Inferior parietal cortex (tissue), 1 donor: ENCODE results near the gene AMPD2.

Source experiments
- DNase-seq: peaks from one replicate; pipeline ENCODE4 v3.0.0-alpha.2; 2016; ENCODE audit errors: extremely low spot score

AMPD2 gene

GRCh38 chr1:109617291-109617801, 2.3 kb upstream of the AMPD2 start:
- no peak for DNase-seq

- DNase-seq = no peak
Observed at GRCh38 chr1:109618661-109619575, 719 bp upstream of the AMPD2 start.

DNA sequence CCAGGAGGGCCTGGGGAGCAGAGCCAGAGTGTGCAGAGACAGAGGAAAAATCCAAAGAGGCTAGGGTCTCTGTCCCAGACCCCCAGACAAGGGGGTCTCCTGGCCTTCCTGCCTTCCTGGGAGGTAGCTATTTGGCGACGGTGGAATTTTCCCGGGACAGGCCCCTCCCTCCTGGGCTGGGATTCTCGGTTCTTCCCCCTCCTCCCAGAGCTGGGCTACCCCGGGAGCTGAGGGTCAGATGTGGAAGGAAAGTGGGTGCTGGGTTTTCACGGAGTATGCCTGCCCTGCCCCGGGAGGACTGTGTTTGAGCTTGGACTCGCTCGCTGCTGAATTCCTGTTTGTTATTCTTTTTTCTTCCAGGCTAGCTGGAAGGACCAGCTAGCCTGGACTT, 759 bp downstream of the AMPD2 start:
- DNase-seq = peak; percentile 25

- peak; percentile 86 for DNase-seq
Observed at GRCh38 chr1:109620841-109621286, 1.2 kb downstream of the AMPD2 start.

DNA sequence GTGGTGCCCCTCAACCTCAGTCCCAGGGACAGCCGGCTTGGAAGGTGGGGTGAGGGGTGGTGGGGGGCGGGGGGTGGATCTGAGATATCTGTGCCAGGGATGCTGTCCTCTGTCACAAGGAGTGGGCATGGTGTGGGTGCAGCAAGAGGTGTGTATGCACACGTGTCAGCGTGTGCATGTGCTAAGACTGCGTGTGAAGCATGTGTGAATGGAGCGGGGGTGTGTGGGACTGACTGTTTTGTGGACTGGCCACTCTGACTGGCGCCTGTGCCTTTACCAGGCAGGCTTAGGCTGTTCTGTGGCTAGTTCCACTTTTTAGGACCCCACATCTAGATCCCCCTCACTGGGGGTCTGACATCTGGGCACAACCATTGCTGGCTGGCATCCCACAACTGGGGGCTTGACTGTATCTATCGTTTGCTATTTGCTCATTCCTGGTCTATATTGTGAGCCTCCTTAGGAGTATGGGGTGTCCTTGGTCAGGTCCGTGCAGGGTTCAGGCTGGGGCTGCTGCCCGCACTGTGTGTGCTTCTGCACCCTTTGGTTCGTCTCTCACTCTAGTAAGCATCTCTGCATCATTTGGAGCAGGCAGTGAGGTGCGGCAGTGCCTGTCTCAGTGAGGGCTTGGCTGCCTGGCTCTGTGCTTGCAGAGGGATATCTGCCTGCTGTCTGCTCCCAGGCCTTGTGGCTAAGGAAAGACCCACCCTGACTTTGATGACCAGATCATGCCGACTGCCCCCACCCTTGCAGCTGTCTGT, 1.9 kb downstream of the AMPD2 start:
- no peak for DNase-seq

DNA sequence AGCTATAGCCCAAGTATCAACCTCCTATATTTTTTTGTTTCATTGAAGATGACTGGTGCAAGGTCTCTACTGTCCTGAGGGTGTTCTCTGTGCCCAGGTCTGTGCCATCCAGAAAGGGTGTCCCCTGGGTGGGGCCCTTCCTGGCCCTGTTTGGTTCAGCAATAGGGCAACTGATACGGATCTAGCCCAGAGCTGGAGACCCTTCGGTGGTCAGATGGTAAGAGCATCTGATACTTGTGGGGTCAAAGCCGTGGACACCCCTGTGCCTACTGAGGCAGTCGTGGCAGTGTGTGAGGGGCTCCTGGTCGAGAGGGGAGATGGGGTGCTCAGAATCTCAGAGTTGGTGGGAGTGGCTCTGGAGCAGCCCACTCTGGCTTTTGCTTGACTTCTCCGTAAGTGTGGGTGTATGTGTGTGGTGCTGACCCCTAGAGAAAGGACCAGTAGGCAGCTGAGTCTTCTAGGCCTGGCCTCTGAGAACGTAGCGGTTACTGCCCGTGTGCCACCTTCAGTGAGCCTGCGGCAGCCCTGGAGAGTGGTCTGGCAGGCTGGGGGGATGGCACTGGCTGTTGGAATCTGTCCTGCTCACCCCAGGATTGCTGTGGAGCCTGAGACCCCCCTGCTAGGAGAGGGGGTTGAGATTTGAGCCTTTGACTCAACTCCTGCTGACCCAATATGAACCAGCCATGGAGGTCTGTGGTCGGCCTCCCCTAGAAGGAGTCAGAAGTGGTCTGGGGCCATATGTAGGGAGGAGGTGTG, 2.7 kb downstream of the AMPD2 start:
- DNase-seq = no peak

- no peak for DNase-seq
Observed at GRCh38 chr1:109622895-109623294, 3.3 kb downstream of the AMPD2 start.

- no peak for DNase-seq
Observed at GRCh38 chr1:109623601-109624161, 4.0 kb downstream of the AMPD2 start.

DNA sequence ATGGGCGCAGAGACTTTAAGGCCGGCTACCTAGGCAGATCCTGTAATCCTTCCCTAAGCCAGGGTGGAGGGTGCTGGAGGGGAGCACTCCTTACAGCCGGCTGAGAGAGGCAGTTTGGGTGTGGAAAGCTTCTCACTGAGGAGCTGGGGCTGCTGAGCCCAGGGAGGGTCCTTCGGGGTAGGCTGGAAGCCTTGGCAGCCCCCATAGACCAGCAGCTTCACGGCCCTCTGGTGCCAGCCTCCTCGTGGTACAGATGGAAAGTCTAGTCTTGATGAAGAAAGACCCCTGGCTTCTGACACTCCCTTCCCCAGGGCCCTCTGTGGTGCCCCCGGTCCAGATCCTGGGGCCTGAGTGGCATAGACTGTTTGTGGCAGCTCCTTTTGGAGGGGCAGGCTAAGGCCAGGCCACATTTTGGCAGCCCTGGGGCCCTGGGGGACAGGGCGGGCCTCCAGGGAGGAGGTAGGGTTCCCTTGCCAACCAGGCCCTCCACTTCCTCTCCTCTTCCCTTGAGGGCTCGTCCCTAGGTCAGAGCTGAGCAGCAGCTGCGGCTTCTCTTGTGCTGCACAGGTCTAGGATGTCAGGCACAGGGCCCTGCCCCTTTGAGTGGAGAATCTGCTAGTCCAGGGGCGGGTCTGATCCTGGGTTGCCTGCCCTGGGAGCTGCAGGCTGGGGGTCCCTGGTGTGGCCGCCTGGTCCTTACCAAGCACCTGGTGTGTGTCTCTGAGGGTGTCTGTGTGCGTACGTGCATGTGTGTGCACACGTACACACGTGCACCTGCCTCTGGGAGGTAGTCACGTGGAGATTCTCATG, 4.8 kb downstream of the AMPD2 start:
- no peak for DNase-seq

DNA sequence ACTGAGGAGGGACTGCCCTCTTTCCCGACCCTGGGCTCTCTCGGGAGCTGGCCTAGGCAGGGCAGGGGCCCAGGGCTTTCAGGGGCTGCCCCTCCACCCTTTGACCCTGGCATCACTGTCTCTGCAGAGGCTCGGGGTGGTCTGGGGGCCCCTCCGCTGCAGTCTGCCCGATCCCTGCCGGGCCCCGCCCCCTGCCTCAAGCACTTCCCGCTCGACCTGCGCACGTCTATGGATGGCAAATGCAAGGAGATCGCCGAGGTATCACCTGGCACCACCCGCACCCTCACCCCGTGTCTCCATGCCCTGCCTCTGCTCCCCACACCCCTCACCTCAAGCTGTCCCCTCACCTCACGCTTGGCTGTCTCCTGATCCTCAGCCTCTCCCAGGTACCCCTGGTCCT, 5.5 kb downstream of the AMPD2 start:
- DNase-seq = no peak

- DNase-seq = no peak
Observed at GRCh38 chr1:109625601-109626560, 6.2 kb downstream of the AMPD2 start.

DNA sequence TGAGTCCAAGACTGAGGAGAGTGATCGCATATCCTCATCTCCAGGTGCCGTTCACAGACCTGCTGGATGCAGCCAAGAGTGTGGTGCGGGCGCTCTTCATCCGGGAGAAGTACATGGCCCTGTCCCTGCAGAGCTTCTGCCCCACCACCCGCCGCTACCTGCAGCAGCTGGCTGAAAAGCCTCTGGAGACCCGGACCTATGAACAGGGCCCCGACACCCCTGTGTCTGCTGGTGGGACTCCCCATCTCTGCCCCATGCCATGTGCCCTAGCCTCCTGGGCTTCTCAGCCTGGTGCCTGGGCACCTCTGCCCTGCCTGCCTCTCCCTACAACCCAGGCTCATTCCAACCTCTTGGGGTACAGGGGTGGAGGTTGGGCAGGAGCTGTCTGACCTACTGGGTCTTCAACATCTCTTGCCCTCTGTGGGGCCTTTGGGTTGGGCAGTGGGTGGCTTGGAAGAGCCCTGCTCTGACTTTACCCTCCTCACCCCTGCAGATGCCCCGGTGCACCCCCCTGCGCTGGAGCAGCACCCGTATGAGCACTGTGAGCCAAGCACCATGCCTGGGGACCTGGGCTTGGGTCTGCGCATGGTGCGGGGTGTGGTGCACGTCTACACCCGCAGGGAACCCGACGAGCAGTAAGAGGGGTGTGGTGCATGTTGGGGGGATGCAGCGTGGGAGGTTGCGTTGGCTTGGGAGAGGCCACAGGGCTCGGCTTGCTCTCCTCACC, 7.2 kb downstream of the AMPD2 start:
- DNase-seq = no peak

GRCh38 chr1:109627692-109628399, 8.2 kb downstream of the AMPD2 start:
- no peak for DNase-seq

- DNase-seq = no peak
Observed at GRCh38 chr1:109628540-109629321, 9.1 kb downstream of the AMPD2 start.

GRCh38 chr1:109629372-109630030, 9.9 kb downstream of the AMPD2 start:
- DNase-seq = no peak

DNA sequence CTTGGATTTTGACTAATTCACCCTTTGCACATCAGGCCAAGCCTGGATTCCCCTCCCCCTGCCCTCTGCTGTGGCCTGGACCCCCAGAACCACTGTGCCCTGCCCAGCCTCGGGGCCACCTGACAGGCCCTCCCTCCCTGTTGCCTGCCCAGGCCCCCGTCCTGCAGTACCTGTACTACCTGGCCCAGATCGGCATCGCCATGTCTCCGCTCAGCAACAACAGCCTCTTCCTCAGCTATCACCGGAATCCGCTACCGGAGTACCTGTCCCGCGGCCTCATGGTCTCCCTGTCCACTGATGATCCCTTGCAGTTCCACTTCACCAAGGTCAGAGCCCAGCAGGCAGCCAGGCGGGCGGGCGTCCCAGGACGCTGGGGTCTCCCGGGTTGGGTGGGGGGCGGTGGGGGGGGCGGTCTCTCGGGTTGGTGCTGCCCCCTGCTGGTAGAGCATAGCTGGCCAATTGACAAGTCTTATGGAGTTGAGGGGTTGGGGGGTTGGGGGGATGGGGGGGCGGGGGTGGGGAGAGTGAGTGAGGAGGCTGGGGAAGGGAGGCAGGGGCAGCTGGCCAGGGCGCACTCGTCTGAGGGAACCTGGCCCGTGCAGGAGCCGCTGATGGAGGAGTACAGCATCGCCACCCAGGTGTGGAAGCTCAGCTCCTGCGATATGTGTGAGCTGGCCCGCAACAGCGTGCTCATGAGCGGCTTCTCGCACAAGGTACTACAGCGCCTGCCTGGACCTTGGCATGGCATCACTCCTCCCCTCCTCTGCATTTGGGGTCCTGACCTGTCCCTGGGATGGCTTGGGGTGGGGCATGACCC, 10.7 kb downstream of the AMPD2 start:
- DNase-seq = no peak
